H1 (cell line): ENCODE measurements around the gene CTSS. TPM values are rescaled to one million over a fixed set of nuclear protein-coding genes. Genes with fewer than 3 reads are reported as not detected.

ENCODE experiments used
- CTCF ChIA-PET: fragments of 300-600 bp; sonication (Branson Sonifier 250); formaldehyde crosslinking; loops from one replicate; lab custom pipeline; 2021; ENCODE audit not compliant: partially characterized antibody; lab: Charles Lee
- POLR2A ChIA-PET: fragments of 300-600 bp; sonication (Branson Sonifier 250); formaldehyde crosslinking; loops from one replicate; lab custom pipeline; 2021; ENCODE audit warnings: inconsistent platforms; ENCODE audit not compliant: partially characterized antibody; lab: Charles Lee
- DNase-seq, 2 experiments: peaks; one replicate each; pipeline versions ENCODE4 v3.0.0 to v3.0.0-alpha.2; 2010 to 2022; ENCODE audit warnings: low spot score in 2 of 2, low read depth in 1 of 2, mixed read lengths in 1 of 2
- FAIRE-seq: peaks from 2 replicates; lab custom pipeline; 2011; peaks lifted over from hg19 to GRCh38; lab: Jason Lieb, UNC
- H2AFZ ChIP-seq: 2 replicates; pipeline ENCODE4 v1.8.1; 2012; ENCODE audit warnings: low read length, inconsistent platforms
- H2AK5ac ChIP-seq: 2 replicates; pipeline ENCODE4 v1.6.1; 2013; ENCODE audit warnings: low read depth, low read length
- H2BK120ac ChIP-seq: replicated peaks from 2 replicates; pipeline ENCODE3; 2013; ENCODE audit warnings: low read depth, low read length, inconsistent platforms
- H2BK12ac ChIP-seq: 2 replicates; pipeline ENCODE4 v1.6.1; 2013; ENCODE audit warnings: low read depth, low read length
- H2BK15ac ChIP-seq: 2 replicates; pipeline ENCODE4 v1.6.1; 2013; ENCODE audit warnings: low read length
- H2BK20ac ChIP-seq: 2 replicates; pipeline ENCODE4 v1.6.1; 2013; ENCODE audit warnings: low read length
- H2BK5ac ChIP-seq: 2 replicates; pipeline ENCODE4 v1.6.1; 2013; ENCODE audit warnings: low read depth, low read length
- H3K14ac ChIP-seq: 2 replicates; pipeline ENCODE4 v1.6.1; 2013; ENCODE audit warnings: inconsistent platforms; ENCODE audit not compliant: insufficient read length
- H3K18ac ChIP-seq: 2 replicates; pipeline ENCODE4 v1.6.1; 2013; ENCODE audit warnings: low read length; ENCODE audit errors: extremely low read depth
- H3K23ac ChIP-seq: 2 replicates; pipeline ENCODE4 v1.6.1; 2013; ENCODE audit warnings: inconsistent platforms; ENCODE audit not compliant: insufficient read length
- H3K23me2 ChIP-seq: 2 replicates; pipeline ENCODE4 v1.6.1; 2013; ENCODE audit warnings: low read depth, low read length
- H3K27ac ChIP-seq: 2 replicates; pipeline ENCODE4 v1.6.1; 2011; ENCODE audit warnings: low read depth, low read length, inconsistent platforms
- H3K27me3 ChIP-seq, 4 experiments: replicated peaks in 1 of 4; 1 replicate in 1 of 4; 2 replicates in 3 of 4; pipeline versions ENCODE4 v1.6.1 to v1.8.1; 2011 to 2013; ENCODE audit warnings: low read length in 3 of 4, mild to moderate bottlenecking in 3 of 4, inconsistent platforms in 2 of 4, mixed read lengths in 2 of 4, moderate library complexity in 1 of 4; ENCODE audit not compliant: control insufficient read depth in 3 of 4, insufficient read depth in 3 of 4; ENCODE audit errors: extremely low read depth in 1 of 4
- H3K36me3 ChIP-seq, 4 experiments: 2 replicates each; pipeline versions ENCODE4 v1.6.1 to v1.8.1; 2011 to 2013; ENCODE audit warnings: mild to moderate bottlenecking in 4 of 4, low read length in 3 of 4, moderate library complexity in 2 of 4, control low read depth in 1 of 4, inconsistent platforms in 1 of 4; ENCODE audit not compliant: insufficient read depth in 4 of 4, control insufficient read depth in 2 of 4
- H3K4ac ChIP-seq: replicated peaks from 2 replicates; pipeline ENCODE3; 2013; ENCODE audit warnings: low read length, low read depth, mixed read lengths, inconsistent platforms; ENCODE audit not compliant: insufficient read length
- H3K4me1 ChIP-seq, 4 experiments: replicated peaks in 1 of 4; 1 replicate in 1 of 4; 2 replicates in 3 of 4; pipeline versions ENCODE4 v1.6.1 to v1.8.1; 2011 to 2013; ENCODE audit warnings: low read length in 3 of 4, inconsistent platforms in 2 of 4, mixed read lengths in 1 of 4; ENCODE audit not compliant: insufficient read depth in 4 of 4, control insufficient read depth in 3 of 4
- H3K4me2 ChIP-seq, 2 experiments: 2 replicates each; pipeline versions ENCODE4 v1.6.1 to v1.8.1; 2011 to 2013; ENCODE audit warnings: low read depth in 2 of 2, low read length in 2 of 2, control low read depth in 1 of 2, inconsistent platforms in 1 of 2, mild to moderate bottlenecking in 1 of 2; ENCODE audit not compliant: insufficient read depth in 1 of 2
- H3K4me3 ChIP-seq, 4 experiments: fragments of 200-600, 300-600 bp in 1 of 4; sonication (generic), shearing (Covaris generic), sonication (Bioruptor Twin) in 1 of 4; 2 replicates each; pipeline versions ENCODE4 v1.5.1 to v1.8.1; 2011 to 2016; ENCODE audit warnings: low read length in 4 of 4, low read depth in 3 of 4, control low read depth in 2 of 4, inconsistent platforms in 2 of 4, mild to moderate bottlenecking in 2 of 4, mixed read lengths in 1 of 4, moderate library complexity in 1 of 4; ENCODE audit not compliant: insufficient read depth in 2 of 4; ENCODE audit errors: extremely low read depth in 1 of 4
- H3K56ac ChIP-seq: replicated peaks from 2 replicates; pipeline ENCODE3; 2013; ENCODE audit warnings: low read depth, mild to moderate bottlenecking, mixed read lengths, low read length, inconsistent platforms; ENCODE audit not compliant: insufficient read length
- H3K79me1 ChIP-seq: 2 replicates; pipeline ENCODE4 v1.6.1; 2013; ENCODE audit warnings: low read depth, low read length, control low read depth
- H3K79me2 ChIP-seq, 2 experiments: 2 replicates each; pipeline versions ENCODE4 v1.6.1 to v1.8.1; 2012 to 2013; ENCODE audit warnings: low read length in 2 of 2, mild to moderate bottlenecking in 2 of 2, inconsistent platforms in 1 of 2; ENCODE audit not compliant: insufficient read depth in 2 of 2, control insufficient read depth in 1 of 2
- H3K9ac ChIP-seq, 4 experiments: replicated peaks in 1 of 4; 1 replicate in 1 of 4; 2 replicates in 3 of 4; pipeline versions ENCODE4 v1.6.1 to v1.8.1; 2011 to 2013; ENCODE audit warnings: low read depth in 3 of 4, low read length in 3 of 4, control low read depth in 2 of 4, mild to moderate bottlenecking in 2 of 4, moderate library complexity in 2 of 4, inconsistent platforms in 1 of 4; ENCODE audit errors: extremely low read depth in 1 of 4
- H3K9me3 ChIP-seq, 2 experiments: 2 replicates each; pipeline versions ENCODE4 v1.6.1 to v1.8.1; 2012 to 2013; ENCODE audit warnings: mild to moderate bottlenecking in 2 of 2, moderate library complexity in 2 of 2, control low read depth in 1 of 2, inconsistent platforms in 1 of 2, low read depth in 1 of 2, low read length in 1 of 2, mixed read lengths in 1 of 2; ENCODE audit not compliant: insufficient read depth in 2 of 2
- H4K20me1 ChIP-seq, 2 experiments: replicated peaks in 1 of 2; 2 replicates each; pipeline versions ENCODE3 to v1.8.1; 2011 to 2013; ENCODE audit warnings: inconsistent platforms in 2 of 2, low read length in 2 of 2, mild to moderate bottlenecking in 1 of 2; ENCODE audit not compliant: insufficient read depth in 2 of 2, control insufficient read depth in 1 of 2
- H4K5ac ChIP-seq: 2 replicates; pipeline ENCODE4 v1.6.1; 2013; ENCODE audit warnings: low read length, low read depth, mixed read lengths, inconsistent platforms; ENCODE audit not compliant: insufficient read length
- H4K8ac ChIP-seq: 2 replicates; pipeline ENCODE4 v1.8.0; 2013; ENCODE audit warnings: mild to moderate bottlenecking, moderate library complexity, low read length, inconsistent platforms; ENCODE audit not compliant: insufficient read depth; ENCODE audit errors: extremely low read depth
- H4K91ac ChIP-seq: replicated peaks from 2 replicates; pipeline ENCODE3; 2013; ENCODE audit warnings: low read length, mixed read lengths, inconsistent platforms; ENCODE audit not compliant: insufficient read length
- CTBP2 ChIP-seq: IDR thresholded peaks from 2 replicates; pipeline ENCODE4 v1.7.0; 2011; ENCODE audit warnings: borderline replicate concordance, mild to moderate bottlenecking, moderate library complexity, mixed read lengths, low read length; ENCODE audit not compliant: insufficient read depth, insufficient read length
- POU5F1 ChIP-seq: IDR thresholded peaks from 2 replicates; pipeline ENCODE4 v1.6.1; 2011; ENCODE audit warnings: low read depth, mild to moderate bottlenecking, low read length, moderate library complexity
- WGBS, 2 experiments: shearing (Covaris generic) in 1 of 2; methylation state at CpG; one replicate each; pipeline versions ENCODE4 v1.1.6 to v1.1.7; 2013 to 2015; ENCODE audit warnings: low lambda C conversion rate in 2 of 2, mixed read lengths in 2 of 2, inconsistent platforms in 1 of 2, low coverage in 1 of 2, missing lambda C conversion rate in 1 of 2; ENCODE audit not compliant: insufficient replicate concordance in 2 of 2, insufficient coverage in 1 of 2, insufficient read length in 1 of 2; ENCODE audit errors: extremely low coverage in 1 of 2, missing lambda C conversion rate in 1 of 2; 5-methylcytosine and 5-hydroxymethylcytosine counted together
- polyA plus RNA-seq, 7 experiments: library from polyadenylated mRNA; depleted of rRNA in 3 of 7; stranded (reverse) in 5 of 7; unstranded in 2 of 7; fragments of >200 nt in 5 of 7; fragments of 200-250 nt in 2 of 7; gene quantifications; 1 replicate in 5 of 7; 2 replicates in 1 of 7; 4 replicates in 1 of 7; pipeline versions ENCODE4 v1.2.1 to v1.2.3, GENCODE V29; 2011 to 2013; ENCODE audit warnings: missing spikeins in 2 of 7, mixed read lengths in 2 of 7
- total RNA-seq: library from RNA; stranded (reverse); fragmentation: NEBNext Ultra II Directional; extraction: Animal tissue kit (Norgen Biotek cat#: 25700); gene quantifications from 2 replicates; pipeline ENCODE4 v1.2.1, GENCODE V29; 2021

CTSS gene
- total and polyA plus RNA-seq, 2 of the 8 experiments (the other 6 are each of a cell fraction or from before 2014, with no cell fraction given): not detected

DNA sequence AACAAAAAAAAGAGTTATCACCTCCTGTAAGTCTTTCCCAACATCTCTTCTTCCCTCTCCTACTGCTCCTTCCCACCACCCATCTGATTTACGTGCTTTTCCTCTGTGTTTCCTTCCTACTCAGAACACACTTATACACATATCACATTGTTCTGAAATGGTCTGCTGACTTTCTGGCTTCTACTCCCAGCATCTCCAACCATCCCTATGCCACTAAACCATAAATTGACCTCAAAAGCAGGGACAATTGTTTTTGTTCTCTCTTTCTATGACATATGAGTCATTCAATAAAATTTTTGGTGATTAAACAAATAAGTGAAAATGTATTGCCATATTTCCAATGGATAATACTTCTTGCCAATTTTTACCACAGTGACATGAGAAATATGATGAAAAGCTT lies 76.8 kb downstream of the CTSS start:
- ChIA-PET CTCF (no interaction called here), POLR2A (no interaction called here)
- no peak overlapping the region for H3K18ac ChIP-seq
- H3K4me2 ChIP-seq: no peak overlapping the region
- DNase-seq: no peak
- H3K27ac ChIP-seq: no peak overlapping the region
- H4K5ac ChIP-seq: no peak overlapping the region
- no peaks in the 10 kb centered on the region for H3K79me2 ChIP-seq
- H3K4me1 ChIP-seq: no peaks in the 10 kb centered on the region
- no peak overlapping the region for H2BK12ac ChIP-seq
- peaks cover 2 to 45% (median 8%) of the 10 kb centered on the region in 4 experiments; a peak in 6 of 8 replicates for H3K36me3 ChIP-seq
- H3K4ac ChIP-seq: no peak overlapping the region
- H3K23me2 ChIP-seq: no peaks in the 10 kb centered on the region
- WGBS, 2 experiments: 100% methylated on average over 1 of the region's 1 CpG; no CpG with 5 or more reads in 1 of the 2 experiments
- H3K56ac ChIP-seq: no peak overlapping the region
- no peak overlapping the region for H4K8ac ChIP-seq
- H4K91ac ChIP-seq: no peak overlapping the region
- no peak overlapping the region for H3K9ac ChIP-seq
- H2AFZ ChIP-seq: no peak overlapping the region
- H3K4me3 ChIP-seq: no peak overlapping the region
- no peak overlapping the region for H2BK15ac ChIP-seq
- no peak overlapping the region for H3K14ac ChIP-seq
- H3K79me1 ChIP-seq: no peaks in the 10 kb centered on the region
- H3K23ac ChIP-seq: no peak overlapping the region
- peaks cover 0 to 1% (median 0%) of the 10 kb centered on the region in 4 experiments; a peak in 1 of 7 replicates for H3K27me3 ChIP-seq
- H2BK5ac ChIP-seq: no peak overlapping the region
- no peak for FAIRE-seq
- TF ChIP-seq POU5F1: no peak
- no peak for TF ChIP-seq CTBP2
- no peaks in the 10 kb centered on the region for H3K9me3 ChIP-seq
- no peak overlapping the region for H2BK120ac ChIP-seq
- H4K20me1 ChIP-seq: peaks cover 0 to 2% of the 10 kb centered on the region in 2 experiments
- H2AK5ac ChIP-seq: no peak overlapping the region
- H2BK20ac ChIP-seq: no peak overlapping the region
